ENCODE data around the gene KATNAL1.

Gene KATNAL1

DNA sequence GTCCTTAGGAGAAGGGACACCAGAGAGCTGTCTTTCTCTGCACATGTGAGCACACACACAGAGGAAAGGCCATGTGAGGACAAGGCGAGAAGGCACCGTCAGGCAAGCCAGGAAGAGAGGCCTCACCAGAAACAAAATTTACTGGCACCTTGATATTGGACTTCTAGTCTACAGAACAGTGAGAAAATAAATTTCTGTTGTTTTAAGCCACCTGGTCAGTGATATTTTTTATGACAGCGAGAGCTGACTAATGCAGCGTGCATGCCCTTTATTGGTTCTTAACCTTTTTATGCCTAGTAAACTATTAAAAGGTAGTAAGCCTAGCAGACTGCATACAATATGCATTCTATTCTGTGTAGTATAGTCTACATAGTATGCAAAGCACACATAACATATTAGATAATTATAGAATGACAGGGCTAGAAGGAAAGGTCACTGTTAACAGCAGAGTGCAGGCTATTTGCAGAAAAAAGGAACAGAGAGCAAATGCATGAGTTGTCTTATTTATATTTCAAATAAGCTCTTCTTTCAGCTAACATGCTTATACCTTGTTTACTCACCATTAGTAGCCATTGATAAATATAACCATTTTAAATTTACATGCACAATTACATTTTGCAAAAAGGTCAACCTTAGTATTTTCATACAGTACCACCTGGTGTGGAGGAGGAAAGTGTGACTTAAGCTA, 25.2 kb upstream of the KATNAL1 start:
- H3K4me3 ChIP-seq (ENCODE audit: extremely low read depth, insufficient read depth, low read length, poor library complexity, severe bottlenecking) = no peak overlapping the region
- H3K27ac ChIP-seq (ENCODE audit: low read depth, low read length, severe bottlenecking) = no peak overlapping the region
- H3K4me1 ChIP-seq (ENCODE audit: control insufficient read depth, insufficient read depth, low read length, poor library complexity, severe bottlenecking) = no peaks in the 10 kb centered on the region
- no peaks in the 10 kb centered on the region for H3K9me3 ChIP-seq (ENCODE audit: control insufficient read depth, low read length)
- no peaks in the 10 kb centered on the region for H3K36me3 ChIP-seq (ENCODE audit: control insufficient read depth, insufficient read depth, low read length)
- 92 to 94% methylated on average over 2 of the region's 4 CpGs for WGBS, 2 experiments (ENCODE audit: insufficient coverage in 2 of 2)

DNA sequence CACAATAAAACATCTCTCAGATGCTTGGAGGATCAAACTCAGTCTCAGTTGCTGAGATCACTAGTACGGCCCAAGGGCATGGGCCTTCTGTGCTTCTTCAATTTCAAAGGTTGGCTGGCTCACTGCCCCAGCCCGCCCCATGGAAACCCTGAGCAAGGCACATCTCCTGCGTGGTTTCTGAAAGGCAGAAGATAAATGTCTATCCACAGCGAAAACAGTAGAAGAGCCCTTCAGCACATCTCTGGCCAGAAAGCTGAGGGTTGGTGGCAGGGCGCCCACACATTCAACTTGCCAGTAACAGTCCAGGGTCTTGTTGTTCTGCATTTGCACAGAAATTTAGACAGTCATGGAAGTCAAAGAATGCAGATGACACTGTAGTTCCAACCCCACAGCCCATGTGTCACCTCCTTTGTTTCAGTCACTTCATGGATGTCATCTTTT, 24.0 kb upstream of the KATNAL1 start:
- Histone ChIP-seq H3K36me3 (ENCODE audit: control insufficient read depth, insufficient read depth, low read length) (no peaks in the 10 kb centered on the region), H3K4me1 (ENCODE audit: control insufficient read depth, insufficient read depth, low read length, poor library complexity, severe bottlenecking) (no peaks in the 10 kb centered on the region), H3K4me3 (ENCODE audit: extremely low read depth, insufficient read depth, low read length, poor library complexity, severe bottlenecking) (no peak overlapping the region), H3K9me3 (ENCODE audit: control insufficient read depth, low read length) (no peaks in the 10 kb centered on the region), H3K27ac (ENCODE audit: low read depth, low read length, severe bottlenecking) (no peak overlapping the region)
- 89 to 91% methylated on average over 5 of the region's 5 CpGs for WGBS, 2 experiments (ENCODE audit: insufficient coverage in 2 of 2)

DNA sequence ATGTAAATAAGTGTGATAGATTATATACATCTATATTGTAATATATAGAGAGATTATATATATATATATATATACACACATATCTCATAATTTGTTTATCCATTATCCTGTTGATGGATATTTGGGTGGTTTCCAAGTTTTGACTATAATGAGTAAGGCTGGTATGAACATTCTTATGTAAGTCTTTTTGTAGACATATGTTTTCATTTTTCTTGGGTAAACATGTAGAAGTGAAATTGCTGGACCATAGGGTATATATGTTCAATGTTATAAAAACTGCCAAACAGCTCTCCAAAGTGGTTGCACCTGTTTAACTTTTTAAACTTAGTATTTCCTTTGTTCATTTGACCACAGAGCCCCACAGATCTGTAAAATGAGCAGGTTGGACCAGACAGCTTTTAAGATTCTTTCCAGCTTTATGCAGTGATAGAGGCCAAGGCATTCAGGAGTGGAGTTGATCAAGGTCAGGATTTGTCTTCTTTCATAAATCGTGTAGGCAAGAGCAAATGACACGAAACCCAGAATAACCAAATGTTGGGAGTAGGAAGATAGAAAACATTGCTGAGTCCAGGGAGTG, 21.7 kb upstream of the KATNAL1 start:
- Histone ChIP-seq H3K9me3 (ENCODE audit: control insufficient read depth, low read length) (no peaks in the 10 kb centered on the region), H3K4me3 (ENCODE audit: extremely low read depth, insufficient read depth, low read length, poor library complexity, severe bottlenecking) (no peak overlapping the region), H3K27ac (ENCODE audit: low read depth, low read length, severe bottlenecking) (no peak overlapping the region), H3K4me1 (ENCODE audit: control insufficient read depth, insufficient read depth, low read length, poor library complexity, severe bottlenecking) (no peaks in the 10 kb centered on the region), H3K36me3 (ENCODE audit: control insufficient read depth, insufficient read depth, low read length) (no peaks in the 10 kb centered on the region)
- WGBS, 2 experiments (ENCODE audit: insufficient coverage in 2 of 2) = 96 to 97% methylated on average over 2 of the region's 2 CpGs

DNA sequence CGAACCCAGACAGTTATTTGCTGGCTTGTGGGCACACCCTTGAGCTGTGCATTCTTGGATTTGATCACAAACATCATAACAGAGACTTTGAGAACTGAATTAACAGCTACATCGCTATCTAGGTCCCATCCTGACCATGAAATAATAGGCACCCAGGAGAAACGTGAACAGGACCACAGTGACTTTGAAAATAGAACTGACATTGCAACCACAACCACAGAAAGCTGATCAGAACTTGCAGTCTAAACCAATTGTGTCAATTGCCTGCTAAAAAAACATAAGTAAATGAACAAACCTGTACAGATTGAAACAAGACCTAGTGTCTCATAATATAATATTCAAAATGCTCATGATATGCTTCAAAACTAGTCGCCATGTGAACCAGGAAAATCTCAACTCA, 18.3 kb upstream of the KATNAL1 start:
- 57 to 62% methylated on average over 3 of the region's 4 CpGs for WGBS, 2 experiments (ENCODE audit: insufficient coverage in 2 of 2)
- Histone ChIP-seq H3K4me3 (ENCODE audit: extremely low read depth, insufficient read depth, low read length, poor library complexity, severe bottlenecking) (no peak overlapping the region), H3K4me1 (ENCODE audit: control insufficient read depth, insufficient read depth, low read length, poor library complexity, severe bottlenecking) (no peaks in the 10 kb centered on the region), H3K9me3 (ENCODE audit: control insufficient read depth, low read length) (no peaks in the 10 kb centered on the region), H3K36me3 (ENCODE audit: control insufficient read depth, insufficient read depth, low read length) (no peaks in the 10 kb centered on the region), H3K27ac (ENCODE audit: low read depth, low read length, severe bottlenecking) (no peak overlapping the region)

DNA sequence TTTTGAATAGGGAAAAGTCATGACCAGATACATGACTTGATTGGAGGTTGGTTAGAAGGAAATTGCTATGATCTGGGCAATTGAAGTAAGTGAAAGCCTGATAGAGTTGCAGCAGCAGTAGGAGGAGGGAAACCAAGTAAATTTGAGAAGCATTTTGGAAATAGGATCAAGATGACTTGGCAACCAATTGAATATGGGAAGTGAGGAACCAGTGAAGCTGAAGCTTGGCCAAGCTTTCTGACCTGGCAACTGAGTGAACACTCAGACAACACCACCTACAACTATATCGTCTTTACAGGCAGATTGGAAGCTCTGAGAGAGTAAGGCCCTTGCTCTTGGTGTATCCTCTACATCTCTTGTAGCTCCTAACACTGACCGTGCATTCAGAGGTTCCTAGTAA, 16.2 kb upstream of the KATNAL1 start:
- 83% methylated on average over 1 of the region's 2 CpGs; no CpG with 5 or more reads in 1 of the 2 experiments for WGBS, 2 experiments (ENCODE audit: insufficient coverage in 2 of 2)
- no peaks in the 10 kb centered on the region for H3K9me3 ChIP-seq (ENCODE audit: control insufficient read depth, low read length)
- no peak overlapping the region for H3K27ac ChIP-seq (ENCODE audit: low read depth, low read length, severe bottlenecking)

DNA sequence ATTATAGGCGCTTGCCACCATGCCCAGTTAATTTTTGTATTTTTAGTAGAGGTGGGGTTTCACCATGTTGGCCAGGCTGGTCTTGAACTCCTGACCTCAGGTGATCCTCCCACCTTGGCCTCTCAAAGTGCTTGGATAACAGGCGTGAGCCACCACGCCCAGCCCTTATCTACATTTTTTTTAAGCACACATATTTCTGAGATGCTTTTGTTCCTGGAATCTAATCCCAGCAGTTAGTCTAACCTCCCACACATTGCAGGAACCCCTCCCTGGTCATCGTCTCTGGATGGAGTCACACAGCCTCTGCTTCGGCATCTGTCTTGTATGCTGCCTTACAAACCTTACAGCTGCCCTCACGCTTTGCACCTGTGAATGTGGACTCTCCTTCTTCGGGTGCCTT, 15.1 kb upstream of the KATNAL1 start:
- Histone ChIP-seq H3K36me3 (ENCODE audit: control insufficient read depth, insufficient read depth, low read length) (no peaks in the 10 kb centered on the region), H3K4me1 (ENCODE audit: control insufficient read depth, insufficient read depth, low read length, poor library complexity, severe bottlenecking) (no peaks in the 10 kb centered on the region), H3K4me3 (ENCODE audit: extremely low read depth, insufficient read depth, low read length, poor library complexity, severe bottlenecking) (no peak overlapping the region), H3K9me3 (ENCODE audit: control insufficient read depth, low read length) (no peaks in the 10 kb centered on the region), H3K27ac (ENCODE audit: low read depth, low read length, severe bottlenecking) (no peak overlapping the region)
- WGBS, 2 experiments (ENCODE audit: insufficient coverage in 2 of 2) = 92 to 100% methylated on average over 6 of the region's 7 CpGs

More for the DNA sequence above, 16.2 kb upstream of the KATNAL1 start:
- Histone ChIP-seq H3K4me1 (ENCODE audit: control insufficient read depth, insufficient read depth, low read length, poor library complexity, severe bottlenecking) (no peaks in the 10 kb centered on the region), H3K36me3 (ENCODE audit: control insufficient read depth, insufficient read depth, low read length) (no peaks in the 10 kb centered on the region), H3K4me3 (ENCODE audit: extremely low read depth, insufficient read depth, low read length, poor library complexity, severe bottlenecking) (no peak overlapping the region)

DNA sequence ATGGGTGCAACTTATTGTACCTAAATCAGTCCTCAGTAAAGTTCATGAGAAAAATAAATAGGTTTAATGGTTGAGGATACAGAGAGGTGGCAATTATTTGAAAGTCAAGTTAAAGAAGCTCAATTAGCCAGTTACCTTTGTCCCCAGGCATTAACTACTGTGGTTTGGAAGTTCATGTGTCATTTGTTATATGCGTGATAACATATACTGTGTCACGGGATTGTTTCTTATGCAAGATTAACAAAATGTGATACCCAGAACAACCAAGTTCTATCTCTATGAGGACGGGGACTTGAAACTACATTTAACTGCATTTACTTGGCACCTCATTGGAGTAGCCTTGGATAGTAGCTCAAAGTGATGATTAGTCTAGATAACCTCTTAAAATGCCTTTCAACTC, 13.9 kb upstream of the KATNAL1 start:
- Histone ChIP-seq H3K4me1 (ENCODE audit: control insufficient read depth, insufficient read depth, low read length, poor library complexity, severe bottlenecking) (no peaks in the 10 kb centered on the region), H3K27ac (ENCODE audit: low read depth, low read length, severe bottlenecking) (no peak overlapping the region), H3K36me3 (ENCODE audit: control insufficient read depth, insufficient read depth, low read length) (no peaks in the 10 kb centered on the region), H3K9me3 (ENCODE audit: control insufficient read depth, low read length) (no peaks in the 10 kb centered on the region), H3K4me3 (ENCODE audit: extremely low read depth, insufficient read depth, low read length, poor library complexity, severe bottlenecking) (no peak overlapping the region)
- 100% methylated on average over 1 of the region's 3 CpGs; no CpG with 5 or more reads in 1 of the 2 experiments for WGBS, 2 experiments (ENCODE audit: insufficient coverage in 2 of 2)

DNA sequence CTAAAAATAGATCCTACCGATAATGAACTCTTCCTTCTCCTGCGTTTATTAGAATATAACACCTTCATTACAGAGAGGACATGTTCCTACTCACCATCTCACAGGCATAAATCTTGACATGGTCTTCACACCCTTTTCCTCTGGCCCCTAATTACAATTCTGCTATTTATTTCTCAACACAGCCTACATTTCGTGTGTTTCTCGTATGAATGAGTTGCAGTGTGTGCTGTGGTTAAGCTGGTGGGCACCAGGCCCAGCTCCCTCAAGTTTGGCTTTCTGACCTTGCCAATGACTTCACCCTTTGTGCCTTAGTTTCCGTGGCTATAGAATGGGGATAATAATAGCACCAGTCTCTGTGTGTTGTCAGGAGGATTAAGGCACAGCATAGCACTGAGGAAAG, 12.3 kb upstream of the KATNAL1 start:
- WGBS, 2 experiments (ENCODE audit: insufficient coverage in 2 of 2) = 96 to 100% methylated on average over 2 of the region's 5 CpGs
- Histone ChIP-seq H3K9me3 (ENCODE audit: control insufficient read depth, low read length) (no peaks in the 10 kb centered on the region), H3K4me3 (ENCODE audit: extremely low read depth, insufficient read depth, low read length, poor library complexity, severe bottlenecking) (no peak overlapping the region), H3K27ac (ENCODE audit: low read depth, low read length, severe bottlenecking) (no peak overlapping the region), H3K4me1 (ENCODE audit: control insufficient read depth, insufficient read depth, low read length, poor library complexity, severe bottlenecking) (no peaks in the 10 kb centered on the region), H3K36me3 (ENCODE audit: control insufficient read depth, insufficient read depth, low read length) (no peaks in the 10 kb centered on the region)

DNA sequence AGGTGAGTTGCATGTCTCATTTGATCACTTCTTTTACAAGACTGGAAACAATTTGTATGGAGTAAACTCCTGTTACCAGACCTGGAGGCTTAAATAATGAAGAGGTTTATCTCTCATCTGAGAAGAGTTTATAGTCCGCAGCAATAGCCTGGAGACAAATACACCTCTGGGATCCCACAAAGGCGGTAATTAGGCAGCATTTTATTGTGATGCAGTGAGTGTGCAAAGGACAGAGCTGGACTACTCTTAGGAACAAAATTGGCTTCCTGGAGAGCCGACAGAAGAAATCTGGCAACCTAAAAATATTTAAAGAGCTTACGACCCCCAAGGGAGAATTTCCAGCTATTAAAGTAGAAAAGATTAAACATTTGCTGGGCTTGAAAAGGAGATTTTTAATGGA, 11.8 kb upstream of the KATNAL1 start:
- 100% methylated on average over 1 to 2 of the region's 4 CpGs for WGBS, 2 experiments (ENCODE audit: insufficient coverage in 2 of 2)

DNA sequence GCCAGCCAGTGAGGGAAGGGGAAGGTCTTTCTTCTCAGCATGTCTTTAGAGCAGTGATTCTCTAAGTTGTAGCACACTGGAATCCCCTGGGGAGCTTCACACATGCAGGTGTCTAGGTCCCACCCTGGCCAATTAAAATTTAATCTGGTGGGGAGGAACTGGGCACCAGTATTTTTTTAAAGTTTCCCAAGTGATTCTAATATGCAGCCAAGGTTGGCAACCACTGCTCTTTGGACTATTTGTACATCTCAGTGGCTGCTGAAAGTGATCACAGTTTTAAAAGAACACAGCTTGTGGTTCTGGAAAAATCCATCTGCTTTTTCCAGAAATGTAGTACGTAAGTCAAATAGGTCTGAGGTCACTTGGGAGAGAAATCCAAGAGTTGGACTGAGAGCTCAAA, 10.7 kb upstream of the KATNAL1 start:
- Histone ChIP-seq H3K27ac (ENCODE audit: low read depth, low read length, severe bottlenecking) (no peak overlapping the region), H3K36me3 (ENCODE audit: control insufficient read depth, insufficient read depth, low read length) (no peaks in the 10 kb centered on the region), H3K9me3 (ENCODE audit: control insufficient read depth, low read length) (no peaks in the 10 kb centered on the region), H3K4me1 (ENCODE audit: control insufficient read depth, insufficient read depth, low read length, poor library complexity, severe bottlenecking) (no peaks in the 10 kb centered on the region), H3K4me3 (ENCODE audit: extremely low read depth, insufficient read depth, low read length, poor library complexity, severe bottlenecking) (no peak overlapping the region)
- WGBS, 2 experiments (ENCODE audit: insufficient coverage in 2 of 2) = 100% methylated on average over 1 of the region's 1 CpG; no CpG with 5 or more reads in 1 of the 2 experiments

More for the DNA sequence above, 11.8 kb upstream of the KATNAL1 start:
- no peak overlapping the region for H3K27ac ChIP-seq (ENCODE audit: low read depth, low read length, severe bottlenecking)
- H3K9me3 ChIP-seq (ENCODE audit: control insufficient read depth, low read length) = no peaks in the 10 kb centered on the region
- H3K4me3 ChIP-seq (ENCODE audit: extremely low read depth, insufficient read depth, low read length, poor library complexity, severe bottlenecking) = no peak overlapping the region
- H3K4me1 ChIP-seq (ENCODE audit: control insufficient read depth, insufficient read depth, low read length, poor library complexity, severe bottlenecking) = no peaks in the 10 kb centered on the region
- H3K36me3 ChIP-seq (ENCODE audit: control insufficient read depth, insufficient read depth, low read length) = no peaks in the 10 kb centered on the region

DNA sequence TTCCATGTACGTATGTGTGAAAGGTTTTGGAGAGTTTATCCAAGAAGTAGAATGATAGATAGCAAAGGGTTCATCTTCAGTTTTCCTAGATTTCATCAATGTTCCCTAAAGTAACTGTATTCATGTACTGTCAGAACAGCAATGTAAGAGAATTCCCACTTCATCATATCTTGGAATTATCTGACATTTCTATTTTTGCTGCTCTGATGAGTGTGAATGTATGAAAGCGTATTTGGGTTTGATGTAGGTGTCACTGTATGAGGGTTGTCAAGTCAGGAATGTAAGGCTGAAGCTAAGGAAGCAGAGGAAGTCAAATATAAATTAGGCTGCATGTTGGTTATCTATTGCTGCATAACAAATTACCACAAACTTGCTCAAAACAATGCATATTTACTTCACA, 7.2 kb upstream of the KATNAL1 start:
- Histone ChIP-seq H3K27ac (ENCODE audit: low read depth, low read length, severe bottlenecking) (no peak overlapping the region), H3K9me3 (ENCODE audit: control insufficient read depth, low read length) (no peaks in the 10 kb centered on the region), H3K36me3 (ENCODE audit: control insufficient read depth, insufficient read depth, low read length) (no peaks in the 10 kb centered on the region), H3K4me1 (ENCODE audit: control insufficient read depth, insufficient read depth, low read length, poor library complexity, severe bottlenecking) (no peaks in the 10 kb centered on the region), H3K4me3 (ENCODE audit: extremely low read depth, insufficient read depth, low read length, poor library complexity, severe bottlenecking) (no peak overlapping the region)
- WGBS, 2 experiments (ENCODE audit: insufficient coverage in 2 of 2) = 100% methylated on average over 1 of the region's 2 CpGs
